Measurements from ENCODE around the gene CAMK2B. TPM values are rescaled to one million over a fixed set of nuclear protein-coding genes. Genes with fewer than 3 reads are reported as not detected.

Gene CAMK2B
- total RNA-seq, 1 experiment from 2014 or later: 0.15 TPM

GRCh38 chr7:44235582-44236332 lies 89.6 kb downstream of the CAMK2B start:
- DNase-seq (ENCODE audit: extremely low read depth, low read depth): no peak

GRCh38 chr7:44235066-44235465 lies 90.3 kb downstream of the CAMK2B start:
- no peak for DNase-seq (ENCODE audit: extremely low read depth, low read depth)

GRCh38 chr7:44232901-44233715 lies 92.3 kb downstream of the CAMK2B start:
- DNase-seq (ENCODE audit: extremely low read depth, low read depth): no peak

- no peak for DNase-seq (ENCODE audit: extremely low read depth, low read depth)
Measured at GRCh38 chr7:44232396-44232795, 93.0 kb downstream of the CAMK2B start.

- no peak for DNase-seq (ENCODE audit: extremely low read depth, low read depth)
Measured at GRCh38 chr7:44231088-44231487, 94.3 kb downstream of the CAMK2B start.

- no peak for DNase-seq (ENCODE audit: extremely low read depth, low read depth)
Measured at GRCh38 chr7:44230286-44230685, 95.1 kb downstream of the CAMK2B start.

GRCh38 chr7:44229546-44230105 lies 95.8 kb downstream of the CAMK2B start:
- DNase-seq (ENCODE audit: extremely low read depth, low read depth): no peak

GRCh38 chr7:44228571-44229350 lies 96.6 kb downstream of the CAMK2B start:
- no peak for DNase-seq (ENCODE audit: extremely low read depth, low read depth)

GRCh38 chr7:44227911-44228310 lies 97.5 kb downstream of the CAMK2B start:
- DNase-seq (ENCODE audit: extremely low read depth, low read depth): no peak

- no peak for DNase-seq (ENCODE audit: extremely low read depth, low read depth)
Measured at GRCh38 chr7:44226396-44226753, 99.0 kb downstream of the CAMK2B start.

- DNase-seq (ENCODE audit: extremely low read depth, low read depth): no peak
Measured at GRCh38 chr7:44225566-44226395, 99.6 kb downstream of the CAMK2B start.

- no peak for DNase-seq (ENCODE audit: extremely low read depth, low read depth)
Measured at GRCh38 chr7:44224974-44225565, 100.3 kb downstream of the CAMK2B start.

GRCh38 chr7:44224080-44224973 lies 101.1 kb downstream of the CAMK2B start:
- DNase-seq (ENCODE audit: extremely low read depth, low read depth): no peak

- DNase-seq (ENCODE audit: extremely low read depth, low read depth): no peak
Measured at GRCh38 chr7:44223362-44224079, 101.9 kb downstream of the CAMK2B start.

- no peak for DNase-seq (ENCODE audit: extremely low read depth, low read depth)
Measured at GRCh38 chr7:44222776-44223261, 102.6 kb downstream of the CAMK2B start.

GRCh38 chr7:44222074-44222473 lies 103.3 kb downstream of the CAMK2B start:
- DNase-seq (ENCODE audit: extremely low read depth, low read depth): no peak

- no peak for DNase-seq (ENCODE audit: extremely low read depth, low read depth)
Measured at GRCh38 chr7:44221231-44221791, 104.1 kb downstream of the CAMK2B start.
